SH-SY5Y (cell line): ENCODE results near the gene CLSTN2.

Source experiments
- GATA2 ChIP-seq: IDR thresholded peaks from 2 replicates; pipeline ENCODE4 v1.6.1; 2011; ENCODE audit warnings: mild to moderate bottlenecking, low read depth, low read length
- GATA3 ChIP-seq: IDR thresholded peaks from 2 replicates; pipeline ENCODE4 v1.6.1; 2011; ENCODE audit warnings: low read depth, mild to moderate bottlenecking, low read length, moderate library complexity

The CLSTN2 gene

DNA sequence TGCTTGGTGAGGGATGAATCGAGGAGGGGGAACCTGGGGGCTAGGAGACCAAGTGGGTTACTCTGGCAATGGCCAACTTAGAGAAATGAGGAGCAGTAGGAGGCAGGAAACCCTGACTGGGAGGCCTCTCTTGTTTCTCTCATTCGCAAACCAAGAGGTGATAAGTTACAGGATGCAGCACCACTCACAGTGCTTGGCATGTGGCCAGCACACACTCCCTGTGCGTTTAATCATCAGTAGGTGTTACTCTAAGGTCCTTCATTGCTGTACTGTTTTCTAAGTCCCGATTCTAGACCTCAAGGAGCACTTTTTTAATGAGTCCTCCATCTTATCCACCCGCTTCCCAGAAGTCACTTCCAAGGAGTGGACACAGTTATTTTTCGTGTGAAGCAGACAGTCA lies 428.8 kb downstream of the CLSTN2 start:
- TF ChIP-seq GATA2 (no peak), GATA3 (no peak)

DNA sequence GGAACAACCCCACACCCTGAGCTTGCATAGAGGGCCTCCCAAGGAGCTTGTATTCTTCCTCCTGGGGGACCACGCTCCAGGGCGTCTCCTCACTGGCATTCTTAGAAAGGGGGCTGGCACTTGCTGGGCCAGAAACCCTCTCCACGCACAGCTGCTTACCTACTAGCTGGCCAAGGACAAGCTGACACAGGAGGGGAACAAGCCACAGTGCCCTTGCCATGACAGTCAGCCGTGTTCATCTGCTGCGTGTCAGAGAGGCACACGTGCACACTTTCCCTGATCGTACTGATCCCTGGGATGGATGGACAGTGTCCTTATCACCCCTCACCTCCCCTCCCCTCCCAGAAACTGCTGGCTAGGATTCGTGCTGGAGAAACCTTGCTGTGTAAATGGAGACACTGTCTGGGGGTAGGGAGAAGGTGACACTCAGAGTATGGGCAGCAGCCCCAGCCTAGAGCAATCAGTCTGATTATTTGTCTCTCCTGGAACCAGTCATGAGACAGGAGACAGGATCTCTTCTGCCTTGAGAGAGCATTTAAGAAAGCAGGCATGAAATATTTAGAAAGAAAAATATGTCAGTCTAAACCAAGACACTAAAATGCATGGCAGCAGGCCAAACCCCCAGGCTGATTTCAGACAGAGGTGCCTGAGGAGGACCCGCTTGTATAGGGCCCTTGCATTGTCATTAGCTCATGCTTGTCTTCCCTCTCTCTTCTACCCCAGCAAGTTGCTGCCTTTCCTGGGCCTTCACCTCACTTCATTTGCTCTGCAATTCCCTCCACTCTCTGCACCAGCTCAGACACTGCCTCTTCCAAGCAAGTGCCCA lies 431.1 kb downstream of the CLSTN2 start:
- TF ChIP-seq GATA3 (no peak), GATA2 (no peak)

DNA sequence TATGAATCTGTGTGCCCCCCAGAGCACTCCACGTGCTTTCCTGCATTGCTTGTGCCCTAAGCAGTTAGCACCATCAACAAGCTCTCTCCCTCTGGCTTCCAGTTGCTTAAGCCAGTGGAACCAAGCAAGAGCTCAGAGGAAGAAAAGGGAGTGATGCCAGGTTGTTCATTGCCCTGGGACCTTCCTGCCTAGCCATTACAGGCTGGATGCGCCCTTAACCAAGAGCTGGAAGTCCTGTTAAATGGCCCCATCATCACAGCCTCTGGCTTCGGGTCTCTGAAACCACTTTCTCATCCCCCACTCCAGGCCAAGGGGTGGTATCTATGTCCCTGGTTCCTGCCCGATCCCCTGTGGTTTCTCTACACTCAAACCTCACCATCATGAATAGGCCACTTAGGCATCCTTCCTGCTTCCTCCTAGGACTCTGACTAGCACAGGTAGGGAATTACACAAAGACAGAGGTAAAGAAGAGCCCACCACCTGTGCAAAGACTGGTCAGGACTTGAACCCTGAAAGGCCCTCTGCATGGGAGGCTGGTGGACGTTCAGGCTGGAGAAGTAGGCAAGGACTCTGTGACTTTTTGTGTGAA lies 433.3 kb downstream of the CLSTN2 start:
- TF ChIP-seq GATA3, result no peak
- TF ChIP-seq GATA2, result no peak

DNA sequence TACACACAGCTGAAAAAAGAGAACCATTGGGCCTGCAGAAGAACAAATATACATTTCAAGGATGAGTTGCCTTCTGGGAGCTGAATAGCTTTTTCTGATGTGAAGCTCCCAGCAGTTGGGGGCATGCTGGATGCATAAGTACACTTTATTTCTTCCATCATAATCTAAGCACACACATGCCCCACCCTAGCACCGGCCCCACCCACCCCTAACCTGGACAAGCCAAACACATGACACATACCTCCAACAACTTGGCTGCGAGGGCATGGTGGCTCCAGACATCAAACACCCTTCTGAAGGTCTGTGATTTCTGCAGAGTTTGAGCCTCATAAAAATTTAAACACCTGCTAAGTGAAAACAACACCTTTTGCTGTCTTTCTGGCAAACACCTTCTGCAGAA lies 435.7 kb downstream of the CLSTN2 start:
- TF ChIP-seq GATA2, result no peak
- TF ChIP-seq GATA3, result no peak

DNA sequence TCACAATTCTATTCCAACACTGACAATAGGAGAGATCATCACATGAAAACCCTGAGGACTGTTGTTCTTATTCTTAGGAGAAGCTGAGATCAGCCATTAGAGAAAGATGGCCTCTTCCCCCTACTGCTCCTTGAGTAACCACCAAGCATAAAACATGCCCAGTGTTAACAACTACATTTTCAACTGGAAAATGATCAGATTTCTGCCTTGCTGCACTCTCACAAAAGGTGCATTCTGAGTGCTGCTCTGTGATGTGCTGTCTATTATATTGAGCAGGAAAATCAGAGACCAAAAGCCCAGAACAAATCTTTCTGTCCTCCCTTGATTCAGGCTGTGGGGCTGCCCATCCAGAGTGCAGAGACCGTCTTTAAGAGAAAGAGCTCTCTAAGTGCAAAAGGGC lies 438.2 kb downstream of the CLSTN2 start:
- TF ChIP-seq GATA3 (no peak), GATA2 (no peak)

DNA sequence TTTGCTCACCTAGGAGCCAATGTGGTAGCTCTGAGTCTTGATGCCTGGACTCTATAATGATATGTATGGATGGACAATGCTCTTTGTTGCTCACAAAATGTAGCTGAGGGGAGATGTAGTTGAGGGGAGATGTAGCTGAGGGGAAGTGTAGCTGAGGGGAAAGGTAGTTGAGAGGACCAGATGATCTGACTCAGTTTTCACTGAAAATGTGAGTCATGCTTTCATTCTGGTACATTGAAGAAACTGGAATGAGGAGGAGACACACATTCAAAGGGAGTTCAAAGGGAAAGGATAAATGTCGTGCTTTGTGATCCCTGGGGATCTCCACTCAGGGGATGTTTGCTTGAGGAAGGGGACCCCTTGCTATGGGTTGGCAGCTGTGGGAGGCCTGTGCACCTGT lies 440.0 kb downstream of the CLSTN2 start:
- TF ChIP-seq GATA2, result no peak
- TF ChIP-seq GATA3, result no peak

DNA sequence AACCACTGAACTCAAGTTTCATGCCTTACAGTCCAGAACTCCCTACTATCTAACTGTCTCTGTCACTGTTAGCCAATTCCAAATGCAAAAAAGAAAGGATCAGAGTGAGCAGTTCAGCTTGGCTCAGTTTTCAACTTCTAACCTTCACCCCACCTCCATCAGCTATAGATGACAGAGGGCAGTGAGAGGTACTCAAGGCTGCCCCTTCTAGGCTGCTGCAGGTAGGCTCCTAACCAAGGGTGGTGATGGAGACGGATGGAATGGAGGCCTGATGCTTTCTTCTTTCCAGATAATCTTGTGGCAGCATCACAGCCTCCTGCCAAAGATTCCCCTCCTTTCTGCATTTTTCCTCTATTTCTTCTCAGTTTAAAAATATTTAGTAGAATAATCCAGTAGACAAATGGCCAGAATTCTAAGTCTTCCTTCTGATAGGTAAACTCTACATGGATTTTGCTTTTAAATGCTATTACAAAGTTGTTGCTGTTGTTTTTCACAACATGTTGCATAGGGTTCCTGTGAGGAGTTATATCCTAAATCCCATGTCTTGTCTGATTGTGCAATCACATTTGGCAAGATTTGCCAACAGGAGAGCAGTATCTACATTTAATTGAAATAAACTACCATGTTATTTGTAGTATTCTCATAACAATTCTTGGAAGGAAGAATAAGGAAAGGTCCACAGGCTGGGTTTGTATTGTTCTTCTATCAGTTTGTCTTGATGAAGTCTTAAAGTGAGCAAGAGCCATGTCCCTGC lies 441.3 kb downstream of the CLSTN2 start:
- no peak for TF ChIP-seq GATA3
- TF ChIP-seq GATA2, result no peak

DNA sequence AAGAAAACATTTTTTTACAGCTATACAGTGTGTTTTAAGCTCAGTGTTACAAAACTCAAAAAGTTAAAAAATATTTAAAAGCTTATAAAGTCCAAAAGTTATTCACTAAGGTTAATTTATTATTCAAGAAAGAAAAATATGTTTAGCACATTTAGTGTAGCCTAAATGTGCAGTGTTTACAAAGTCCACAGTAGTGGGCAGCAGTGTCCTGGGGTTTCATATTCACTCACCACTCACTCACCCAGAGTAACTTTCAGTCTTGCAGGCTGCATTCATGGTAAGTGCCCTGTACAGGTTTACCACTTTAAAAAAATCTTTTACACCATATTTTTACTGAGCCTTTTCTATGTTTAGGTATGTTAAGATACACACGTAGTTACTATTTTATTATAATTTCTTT lies 442.7 kb downstream of the CLSTN2 start:
- TF ChIP-seq GATA3, result no peak
- TF ChIP-seq GATA2, result no peak

DNA sequence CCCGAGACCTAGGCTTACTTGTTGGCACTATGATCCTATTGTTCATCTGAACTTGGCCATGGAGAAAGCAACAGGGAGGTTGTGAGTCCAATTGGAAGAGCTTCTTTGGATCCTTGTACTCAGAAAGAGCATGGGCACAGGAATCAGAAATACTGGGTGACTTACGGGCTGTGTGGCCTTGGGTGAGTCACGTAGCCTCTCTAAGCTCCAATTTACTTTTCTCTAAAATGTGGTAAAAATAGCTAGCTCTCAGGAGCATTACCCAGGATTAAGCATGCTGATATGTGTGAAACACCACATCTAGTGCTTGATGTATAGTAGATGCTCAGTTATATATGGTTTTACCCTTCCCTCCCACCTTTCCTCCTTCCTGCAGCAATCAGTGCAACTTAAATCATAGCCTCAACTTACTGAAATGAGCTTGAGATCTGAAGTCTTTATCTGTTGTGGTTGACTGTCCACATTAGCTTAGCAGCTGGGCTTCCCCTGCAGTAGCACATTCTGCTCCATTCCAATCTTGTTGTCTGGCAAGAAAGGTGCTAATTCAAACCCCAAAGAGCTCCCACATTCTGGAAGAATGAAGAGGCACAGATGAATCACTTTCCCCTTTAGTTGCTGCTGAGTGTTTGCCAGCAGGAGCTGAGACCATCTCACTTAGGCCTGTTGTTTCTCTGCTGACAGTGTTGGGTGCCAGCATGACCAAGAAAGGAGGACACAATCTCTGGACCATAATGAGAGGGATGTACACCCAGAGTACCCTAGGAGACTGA lies 443.8 kb downstream of the CLSTN2 start:
- TF ChIP-seq GATA2 (no peak), GATA3 (no peak)

DNA sequence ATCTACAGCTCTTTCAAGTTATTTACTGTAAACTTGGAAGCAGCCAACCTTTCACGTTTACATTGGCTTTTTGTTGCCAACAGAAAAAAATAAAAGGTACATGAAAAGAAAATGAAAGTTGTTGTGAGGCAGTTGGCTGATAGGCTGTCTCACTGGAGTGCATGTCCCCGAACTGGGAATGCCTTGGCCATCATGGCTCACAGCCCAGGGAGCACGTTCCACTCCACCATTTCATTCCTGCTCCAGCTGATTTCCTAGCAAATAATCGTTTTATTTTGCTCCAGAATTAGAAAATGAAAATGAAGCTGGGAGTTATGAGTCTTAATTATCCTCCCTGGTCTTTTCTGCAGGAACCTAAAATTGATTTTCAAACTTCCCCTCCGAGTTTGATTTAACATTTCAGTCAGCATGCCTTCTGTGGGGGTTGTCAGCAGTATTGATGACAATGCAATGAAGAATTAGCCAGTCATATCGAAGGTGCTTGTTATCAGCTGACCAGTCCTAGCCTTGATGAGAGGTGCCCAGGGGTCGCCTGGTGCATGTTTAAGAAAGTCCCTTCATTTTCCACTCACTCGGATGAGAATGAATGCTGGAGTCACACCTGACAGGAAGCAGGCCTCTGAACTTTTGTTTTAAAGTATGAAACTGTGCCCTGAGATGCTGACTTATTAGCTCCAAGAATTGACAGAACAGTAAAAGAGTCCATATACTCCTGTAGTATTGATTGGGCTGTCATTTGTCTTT lies 449.2 kb downstream of the CLSTN2 start:
- TF ChIP-seq GATA3 (no peak), GATA2 (no peak)

DNA sequence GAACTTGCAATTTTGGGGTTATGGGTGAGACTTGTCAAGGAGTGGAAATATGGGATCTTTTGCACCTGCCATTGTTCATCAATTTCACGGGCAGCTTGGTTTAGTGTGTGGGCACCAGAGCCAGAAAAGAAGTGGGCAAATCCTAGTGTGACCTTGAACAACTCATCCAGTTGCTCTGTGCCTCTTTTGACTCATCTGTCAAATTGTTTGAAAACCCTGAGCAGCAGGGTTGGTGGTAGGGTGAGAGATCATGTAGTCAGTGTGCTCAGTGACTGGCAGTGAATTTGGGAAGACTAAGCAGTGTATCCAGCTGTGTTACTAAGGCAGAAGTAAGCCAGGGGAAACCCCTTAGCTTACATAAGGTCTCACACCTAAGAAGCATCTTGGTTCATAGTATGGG lies 449.9 kb downstream of the CLSTN2 start:
- TF ChIP-seq GATA2, result no peak
- TF ChIP-seq GATA3, result no peak

DNA sequence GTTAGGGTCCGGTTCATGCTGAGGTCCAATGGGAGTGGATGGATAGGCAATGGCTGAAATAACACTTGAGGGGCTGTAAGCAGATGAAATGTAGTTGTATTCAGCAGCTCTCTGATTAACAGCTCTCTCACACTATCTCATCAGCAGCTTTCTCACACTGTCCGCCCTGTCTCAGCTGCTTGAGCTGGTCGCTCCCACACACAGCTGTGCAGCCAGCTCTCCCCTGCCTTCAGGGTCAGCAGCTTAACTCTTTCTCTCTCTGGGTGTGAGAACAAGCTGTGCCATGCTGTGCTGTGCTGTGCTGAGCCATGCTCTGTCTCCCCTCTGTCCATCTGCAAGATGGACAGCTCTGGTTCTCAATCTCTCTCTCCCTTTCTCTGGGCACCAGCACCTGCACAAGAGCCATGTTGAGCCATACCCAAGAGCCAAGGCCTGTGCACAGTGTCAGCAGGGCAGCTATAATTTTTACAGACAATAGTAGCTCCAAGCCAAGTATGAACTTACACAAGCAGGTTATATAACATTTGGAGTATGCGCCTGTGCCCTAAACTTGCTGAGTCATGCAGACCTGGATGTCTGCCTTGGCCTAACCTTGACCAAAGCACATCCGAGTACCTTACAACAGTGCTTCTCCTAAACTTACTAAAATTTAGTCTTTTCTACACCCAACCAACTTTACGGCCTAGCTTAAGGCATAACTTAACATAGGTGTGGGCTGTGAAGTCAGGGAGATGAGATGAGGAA lies 451.5 kb downstream of the CLSTN2 start:
- TF ChIP-seq GATA3 (no peak), GATA2 (no peak)

DNA sequence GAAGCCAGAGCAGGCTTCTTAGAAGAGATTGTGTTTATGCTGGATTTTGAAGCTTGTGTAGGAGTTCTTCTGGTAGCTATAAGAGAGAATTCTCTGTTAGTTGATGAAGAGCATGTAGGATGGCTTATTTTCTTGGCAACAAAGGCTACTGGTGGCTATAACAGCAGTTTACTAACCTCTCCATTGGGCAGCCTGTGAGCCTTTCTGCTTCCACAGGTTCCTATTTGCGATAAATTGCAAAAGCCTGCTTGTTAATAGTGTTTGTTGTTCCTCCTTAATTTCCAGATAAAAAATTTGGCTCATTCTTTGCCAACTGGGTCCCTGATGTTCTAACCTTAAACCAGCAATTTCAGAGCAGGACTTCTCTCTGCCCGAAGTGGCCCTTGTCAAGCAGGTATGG lies 452.3 kb downstream of the CLSTN2 start:
- TF ChIP-seq GATA2 (no peak), GATA3 (no peak)

DNA sequence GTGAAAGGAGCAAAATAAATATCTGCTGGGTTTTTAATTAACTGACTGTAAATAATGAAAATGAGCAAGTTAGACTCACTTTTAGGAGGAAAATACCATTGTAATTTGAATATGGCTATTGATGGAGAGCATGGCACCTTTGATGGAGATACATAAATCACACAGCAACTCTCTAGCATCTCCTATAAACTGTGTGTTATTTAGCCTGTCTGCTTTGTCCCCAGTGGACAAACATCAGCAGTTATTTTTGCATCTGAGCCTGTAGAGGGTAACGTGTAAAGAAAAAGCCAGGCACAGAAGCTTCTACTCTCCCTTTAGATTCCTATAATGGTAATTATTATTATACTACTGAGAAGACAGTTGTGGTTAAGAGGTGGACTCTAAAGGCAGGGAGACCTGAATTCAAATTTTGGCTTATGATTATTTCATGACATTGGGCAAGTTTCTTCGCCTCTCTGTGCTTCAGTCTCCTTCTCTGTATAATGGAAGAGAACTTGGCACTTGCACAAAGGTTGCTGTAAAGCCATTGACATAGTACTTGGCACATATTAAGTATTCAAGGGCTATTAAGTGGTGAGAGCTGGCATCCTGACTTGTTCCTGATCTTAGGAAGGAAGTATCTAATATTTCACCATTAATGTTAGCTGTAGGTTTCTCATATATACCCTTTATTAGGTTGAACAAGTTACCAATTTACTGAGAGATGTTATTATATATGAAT lies 453.4 kb downstream of the CLSTN2 start:
- TF ChIP-seq GATA2 (no peak), GATA3 (no peak)
